MCF 10A (cell line): Measurements from ENCODE around the gene LDHD. TPM values are rescaled to one million over a fixed set of nuclear protein-coding genes. Genes with fewer than 3 reads are reported as not detected.

Experiments used
- BruUV-seq: library from RNA; stranded (reverse); fragments of 400-500 nt; replicated peaks from 2 replicates; lab custom pipeline; 2021; lab: Mats Ljungman, UMichigan
- CTCF ChIA-PET: fragments of 300-600 bp; sonication (Branson Sonifier 250); formaldehyde crosslinking; extraction: SDS; loops from one replicate; lab custom pipeline; 2021; ENCODE audit warnings: antibody characterized with exemption, inconsistent platforms; lab: Yijun Ruan, JAX
- POLR2A ChIA-PET: fragments of 300-600, 350-650 bp; sonication (Branson Sonifier 250); formaldehyde crosslinking; extraction: SDS; loops from one replicate; lab custom pipeline; 2020; ENCODE audit warnings: antibody characterized with exemption, inconsistent platforms; lab: Yijun Ruan, JAX
- DNase-seq: peaks from one replicate; pipeline ENCODE4 v3.0.0-alpha.2; 2018; ENCODE audit not compliant: unreplicated experiment
- H3K27ac Mint-ChIP-seq: one replicate; pipeline ENCODE4 v1.8.0; 2022; ENCODE audit warnings: mild to moderate bottlenecking, low read depth, mixed read lengths; ENCODE audit not compliant: unreplicated experiment
- H3K27me3 Mint-ChIP-seq: one replicate; pipeline ENCODE4 v1.8.0; 2022; ENCODE audit warnings: mixed read lengths; ENCODE audit not compliant: insufficient read depth, unreplicated experiment
- H3K36me3 Mint-ChIP-seq: one replicate; pipeline ENCODE4 v1.8.0; 2022; ENCODE audit warnings: mild to moderate bottlenecking, moderate library complexity, mixed read lengths; ENCODE audit not compliant: insufficient read depth, unreplicated experiment
- H3K4me1 Mint-ChIP-seq: one replicate; pipeline ENCODE4 v1.8.0; 2022; ENCODE audit warnings: mixed read lengths; ENCODE audit not compliant: insufficient read depth, unreplicated experiment
- H3K4me3 Mint-ChIP-seq: one replicate; pipeline ENCODE4 v1.8.0; 2022; ENCODE audit warnings: mild to moderate bottlenecking, moderate library complexity, mixed read lengths; ENCODE audit not compliant: unreplicated experiment
- H3K9me3 Mint-ChIP-seq: one replicate; pipeline ENCODE4 v1.8.0; 2022; ENCODE audit warnings: mixed read lengths; ENCODE audit not compliant: unreplicated experiment
- intact Hi-C: fragments of 100-400 bp; cut with micrococcal nuclease; formaldehyde crosslinking; loops from 2 replicates; pipeline ENCODE4 v1.14.1; 2022
- total RNA-seq: library from RNA; stranded (reverse); gene quantifications from 2 replicates; pipeline ENCODE4 v1.2.3, GENCODE V29; 2022
- TF ChIP-seq, protein P1 (sequence below): fragments of 200-600 bp; IDR thresholded peaks from one replicate; pipeline ENCODE4 v1.8.0; 2022; ENCODE audit warnings: antibody characterized with exemption, mild to moderate bottlenecking; ENCODE audit not compliant: unreplicated experiment

LDHD gene
- total RNA-seq, 1 experiment from 2014 or later, result 0.30 TPM

DNA sequence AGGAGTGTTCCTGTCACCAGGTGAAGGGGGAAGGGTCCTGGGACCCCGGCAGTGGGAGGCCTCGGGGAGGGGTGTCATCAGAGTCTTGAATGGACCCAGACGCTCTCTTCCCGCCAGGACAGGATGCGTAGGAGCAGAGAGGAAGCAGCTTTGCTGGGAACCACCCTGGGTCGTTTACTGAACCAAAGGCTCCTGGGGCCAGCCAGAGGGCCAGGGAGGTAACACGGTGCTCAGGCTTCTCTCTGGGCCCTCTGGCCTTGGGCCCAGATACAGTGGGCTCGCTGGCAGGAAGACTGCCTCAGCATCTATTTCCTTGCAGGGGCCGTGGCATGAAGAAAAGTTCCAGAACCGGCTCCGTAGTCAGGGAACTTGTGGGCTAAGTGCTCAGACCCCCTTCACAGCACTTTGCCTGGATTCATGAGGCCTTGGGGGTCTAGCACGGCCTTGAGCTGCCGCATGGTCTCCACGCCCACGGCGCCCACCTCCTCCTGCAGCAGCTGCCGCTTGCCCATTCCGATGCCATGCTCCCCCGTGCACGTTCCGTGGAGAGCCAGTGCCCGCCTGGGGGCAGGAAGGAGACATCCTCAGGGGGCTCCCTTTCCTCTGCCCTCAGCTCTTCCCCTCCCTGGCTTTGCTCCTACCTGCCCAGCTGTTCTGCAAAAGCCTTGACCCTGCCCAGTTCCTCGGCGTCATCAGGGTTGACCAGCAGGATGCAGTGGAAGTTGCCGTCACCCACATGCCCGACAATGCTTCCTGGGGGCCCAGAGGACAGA, 4.4 kb downstream of the LDHD start:
- TF ChIP-seq, protein P1, sequence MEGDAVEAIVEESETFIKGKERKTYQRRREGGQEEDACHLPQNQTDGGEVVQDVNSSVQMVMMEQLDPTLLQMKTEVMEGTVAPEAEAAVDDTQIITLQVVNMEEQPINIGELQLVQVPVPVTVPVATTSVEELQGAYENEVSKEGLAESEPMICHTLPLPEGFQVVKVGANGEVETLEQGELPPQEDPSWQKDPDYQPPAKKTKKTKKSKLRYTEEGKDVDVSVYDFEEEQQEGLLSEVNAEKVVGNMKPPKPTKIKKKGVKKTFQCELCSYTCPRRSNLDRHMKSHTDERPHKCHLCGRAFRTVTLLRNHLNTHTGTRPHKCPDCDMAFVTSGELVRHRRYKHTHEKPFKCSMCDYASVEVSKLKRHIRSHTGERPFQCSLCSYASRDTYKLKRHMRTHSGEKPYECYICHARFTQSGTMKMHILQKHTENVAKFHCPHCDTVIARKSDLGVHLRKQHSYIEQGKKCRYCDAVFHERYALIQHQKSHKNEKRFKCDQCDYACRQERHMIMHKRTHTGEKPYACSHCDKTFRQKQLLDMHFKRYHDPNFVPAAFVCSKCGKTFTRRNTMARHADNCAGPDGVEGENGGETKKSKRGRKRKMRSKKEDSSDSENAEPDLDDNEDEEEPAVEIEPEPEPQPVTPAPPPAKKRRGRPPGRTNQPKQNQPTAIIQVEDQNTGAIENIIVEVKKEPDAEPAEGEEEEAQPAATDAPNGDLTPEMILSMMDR, result no peak
- no peaks in the 10 kb centered on the region for H3K27me3 Mint-ChIP-seq
- ChIA-PET POLR2A (interaction anchor here (1.2 to 4.4 kb wide), 4 partner anchors 8 to 127 kb away, joined by 5 to 71 read pairs (median 46); partner anchors contain the start of genes WDR59 and ZNRF1), CTCF (interaction anchor here (0.6 to 6.3 kb wide), 32 partner anchors 10 to 444 kb away, joined by 3 to 199 read pairs (median 5); partner anchors contain the start of gene ZNRF1)
- DNase-seq, result no peak
- intact Hi-C loops, result loop anchor here (1.0 to 2.0 kb wide), 4 partner anchors 114 to 403 kb away; no protein-coding TSS in a partner anchor
- no peaks in the 10 kb centered on the region for H3K9me3 Mint-ChIP-seq
- H3K4me3 Mint-ChIP-seq, result no peak overlapping the region
- H3K4me1 Mint-ChIP-seq, result peaks cover 33% of the 10 kb centered on the region
- no TSS peak for BruUV-seq
- no peak overlapping the region for H3K27ac Mint-ChIP-seq
- peaks cover 18% of the 10 kb centered on the region for H3K36me3 Mint-ChIP-seq

DNA sequence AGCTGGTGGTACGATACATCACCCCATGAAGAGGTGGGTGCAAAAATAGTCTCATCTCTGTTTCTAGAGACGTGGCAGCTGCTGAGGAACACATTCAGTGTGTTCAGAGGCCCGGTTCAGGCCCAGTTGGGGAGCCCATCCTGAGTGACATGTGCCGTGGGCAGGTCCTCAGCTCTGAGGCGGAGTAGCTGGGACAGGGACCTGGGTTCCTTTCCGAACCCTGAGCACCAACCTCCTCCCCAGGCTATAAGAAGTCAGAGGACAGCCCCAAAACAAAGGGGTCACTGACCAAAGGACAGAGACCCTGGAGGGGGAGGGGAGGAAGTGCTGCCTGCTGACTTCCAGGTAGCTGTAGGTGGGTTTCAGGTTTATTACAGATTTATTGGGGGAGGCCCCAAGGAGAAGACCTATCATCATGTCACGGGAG, 5.1 kb downstream of the LDHD start:
- H3K36me3 Mint-ChIP-seq, result peaks cover 18% of the 10 kb centered on the region
- DNase-seq, result no peak
- no peak overlapping the region for H3K27ac Mint-ChIP-seq
- intact Hi-C loops, result loop anchor here (1.0 to 2.0 kb wide), 4 partner anchors 113 to 402 kb away; no protein-coding TSS in a partner anchor
- ChIA-PET POLR2A (interaction anchor here (1.0 to 4.4 kb wide), 6 partner anchors 8 to 215 kb away, joined by 3 to 71 read pairs (median 16); partner anchors contain the start of genes WDR59 and ZNRF1), CTCF (interaction anchor here (0.6 to 6.3 kb wide), 44 partner anchors 10 to 1737 kb away, joined by 3 to 199 read pairs (median 4); partner anchors contain the start of genes WDR59 and ZNRF1)
- no TSS peak for BruUV-seq
- H3K4me3 Mint-ChIP-seq, result no peak overlapping the region
- TF ChIP-seq, protein P1, result no peak
- H3K9me3 Mint-ChIP-seq, result no peaks in the 10 kb centered on the region
- peaks cover 32% of the 10 kb centered on the region for H3K4me1 Mint-ChIP-seq
- H3K27me3 Mint-ChIP-seq, result no peaks in the 10 kb centered on the region

DNA sequence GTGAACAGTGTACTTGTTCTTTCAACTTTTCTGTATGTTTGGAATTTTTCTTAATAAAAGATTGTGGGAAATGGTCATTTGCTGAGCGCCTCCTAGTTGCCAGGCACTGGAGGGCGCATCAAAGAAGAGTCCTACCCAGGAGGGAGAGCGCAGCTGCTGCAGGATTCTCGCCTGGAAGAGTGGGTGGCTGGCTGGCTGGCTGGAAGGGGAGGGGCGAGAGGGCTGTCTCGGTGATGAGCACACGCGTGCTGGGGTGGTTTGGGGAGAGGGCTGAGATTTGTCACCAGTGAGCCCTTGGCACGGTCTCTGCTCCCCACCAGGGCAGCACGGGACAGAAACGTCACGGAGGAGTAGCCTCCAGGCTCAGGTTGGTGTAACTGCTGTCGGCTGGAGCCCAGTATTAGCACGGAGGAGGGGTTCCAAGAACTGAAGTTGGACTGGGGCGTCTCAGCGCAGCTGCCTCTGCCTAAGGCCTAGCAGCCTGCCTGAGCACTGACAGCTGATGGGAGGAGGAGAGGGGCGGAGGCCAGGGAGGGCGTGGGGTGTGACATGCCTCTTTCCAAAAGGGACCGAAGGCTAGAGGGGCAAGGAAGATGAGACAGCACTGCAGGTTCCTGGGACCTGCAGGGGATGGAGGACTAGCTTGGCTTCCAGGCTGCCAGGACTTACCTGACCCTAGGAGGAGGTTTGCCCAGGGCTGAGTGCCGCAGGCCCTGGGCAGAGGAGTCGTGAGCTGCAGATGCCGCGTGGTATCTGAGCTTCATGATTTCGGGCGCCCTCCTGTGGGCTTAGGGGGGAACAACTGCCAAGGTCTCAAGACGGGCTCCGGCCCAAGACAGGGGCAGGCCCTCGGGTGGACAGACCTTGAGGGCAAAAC, 5.7 kb downstream of the LDHD start:
- ChIA-PET CTCF (interaction anchor here (0.5 to 6.3 kb wide), 51 partner anchors 9 to 1738 kb away, joined by 3 to 199 read pairs (median 4); partner anchors contain the start of genes WDR59 and ZNRF1), POLR2A (interaction anchor here (0.6 to 4.4 kb wide), 9 partner anchors 9 to 214 kb away, joined by 3 to 71 read pairs (median 5); partner anchors contain the start of genes WDR59 and ZNRF1)
- H3K9me3 Mint-ChIP-seq, result no peaks in the 10 kb centered on the region
- intact Hi-C loops, result loop anchor here (1.0 to 2.0 kb wide), 4 partner anchors 113 to 402 kb away; no protein-coding TSS in a partner anchor
- TF ChIP-seq, protein P1, result peak; percentile 88
- H3K27me3 Mint-ChIP-seq, result no peaks in the 10 kb centered on the region
- peaks cover 18% of the 10 kb centered on the region for H3K36me3 Mint-ChIP-seq
- peak overlapping the region; percentile 67 for H3K4me3 Mint-ChIP-seq
- no TSS peak for BruUV-seq
- DNase-seq, result peak; percentile 92
- peak overlapping the region; percentile 76 for H3K27ac Mint-ChIP-seq
- peaks cover 29% of the 10 kb centered on the region for H3K4me1 Mint-ChIP-seq
